Neural cell (in vitro differentiated cells): ENCODE data around the gene XPR1. TPM values are rescaled to one million over a fixed set of nuclear protein-coding genes. Genes with fewer than 3 reads are reported as not detected.
A peak's percentile ranks its signal among the peaks of the same experiment; 100 is the strongest.

Source experiments
- H2AFZ ChIP-seq: fragments of 200-600, 300-800 bp; sonication (generic), shearing (Covaris generic); 2 replicates; pipeline ENCODE4 v1.6.0; 2014; ENCODE audit warnings: low read depth, mild to moderate bottlenecking, antibody characterized with exemption, low read length, moderate library complexity
- H3F3A ChIP-seq: fragments of 200-600 bp; shearing (Covaris generic); 2 replicates; pipeline ENCODE4 v1.6.1; 2016; ENCODE audit warnings: mild to moderate bottlenecking, moderate library complexity, mixed read lengths, antibody characterized with exemption, low read length; ENCODE audit not compliant: insufficient read depth, poor library complexity, severe bottlenecking
- H3K27ac ChIP-seq: fragments of 200-600, 300-800 bp; sonication (generic), shearing (Covaris generic); 2 replicates; pipeline ENCODE4 v1.5.1; 2014; ENCODE audit warnings: mild to moderate bottlenecking, low read length, moderate library complexity
- H3K27me3 ChIP-seq: fragments of 300-800, 200-600 bp; sonication (generic), shearing (Covaris generic); 2 replicates; pipeline ENCODE4 v1.6.0; 2014; ENCODE audit warnings: mild to moderate bottlenecking, low read depth, low read length, moderate library complexity; ENCODE audit not compliant: insufficient read depth
- H3K36me3 ChIP-seq: fragments of 300-800, 200-600 bp; sonication (generic), shearing (Covaris generic); 2 replicates; pipeline ENCODE4 v1.5.1; 2014; ENCODE audit warnings: mild to moderate bottlenecking, antibody characterized with exemption, low read length, moderate library complexity; ENCODE audit not compliant: insufficient read depth
- H3K4me2 ChIP-seq: fragments of 300-800, 200-600 bp; sonication (generic), shearing (Covaris generic); 2 replicates; pipeline ENCODE4 v1.6.0; 2014; ENCODE audit warnings: mild to moderate bottlenecking, low read length
- H3K4me3 ChIP-seq: fragments of 300-800, 200-600 bp; sonication (generic), shearing (Covaris generic); 2 replicates; pipeline ENCODE4 v1.5.1; 2014; ENCODE audit warnings: mild to moderate bottlenecking, low read length, moderate library complexity
- H3K79me2 ChIP-seq: fragments of 200-600 bp; shearing (Covaris generic); replicated peaks from 2 replicates; pipeline ENCODE4 v1.6.0; 2014; ENCODE audit warnings: mild to moderate bottlenecking, low read length, moderate library complexity; ENCODE audit not compliant: insufficient read depth
- H3K9ac ChIP-seq: fragments of 300-800, 200-600 bp; sonication (generic), shearing (Covaris generic); 2 replicates; pipeline ENCODE4 v1.6.1; 2016; ENCODE audit warnings: mild to moderate bottlenecking, low read length, mixed read lengths
- H3K9me2 ChIP-seq: fragments of 200-600 bp; shearing (Covaris generic); 2 replicates; pipeline ENCODE4 v1.6.1; 2016; ENCODE audit warnings: mild to moderate bottlenecking, low read length, mixed read lengths; ENCODE audit not compliant: insufficient read depth
- H3K9me3 ChIP-seq: fragments of 200-600, 300-800 bp; sonication (generic), shearing (Covaris generic); 2 replicates; pipeline ENCODE4 v1.6.1; 2016; ENCODE audit warnings: mild to moderate bottlenecking, mixed run types, low read length, moderate library complexity, mixed read lengths
- H4K20me1 ChIP-seq: fragments of 200-600 bp; shearing (Covaris generic); 2 replicates; pipeline ENCODE4 v1.6.1; 2016; ENCODE audit warnings: mild to moderate bottlenecking, mixed run types; ENCODE audit not compliant: insufficient read depth
- CTCF ChIP-seq: fragments of 450-650 bp; IDR thresholded peaks from 2 replicates; pipeline ENCODE4 v1.5.1; 2014; ENCODE audit warnings: antibody characterized with exemption, mild to moderate bottlenecking, moderate library complexity; ENCODE audit not compliant: poor library complexity, severe bottlenecking
- EP300 ChIP-seq: fragments of 450-650 bp; conservative IDR thresholded peaks from 2 replicates; pipeline ENCODE4 v1.6.1; 2014; ENCODE audit warnings: antibody characterized with exemption, mild to moderate bottlenecking, moderate library complexity; ENCODE audit not compliant: poor library complexity, severe bottlenecking
- EZH2 ChIP-seq: fragments of 200-600, 300-800 bp; shearing (Covaris generic), sonication (generic); IDR thresholded peaks from 2 replicates; pipeline ENCODE4 v1.6.1; 2014; ENCODE audit warnings: antibody characterized with exemption, low read length, borderline replicate concordance, mild to moderate bottlenecking; ENCODE audit not compliant: insufficient read depth, poor library complexity, severe bottlenecking
- MXI1 ChIP-seq: fragments of 450-650 bp; conservative IDR thresholded peaks from 2 replicates; pipeline ENCODE4 v1.6.1; 2014; ENCODE audit warnings: antibody characterized with exemption, mild to moderate bottlenecking; ENCODE audit not compliant: poor library complexity, severe bottlenecking
- POLR2AphosphoS5 ChIP-seq: IDR thresholded peaks from 2 replicates; pipeline ENCODE4 v1.6.1; 2012
- RAD21 ChIP-seq: fragments of 450-650 bp; conservative IDR thresholded peaks from 2 replicates; pipeline ENCODE4 v1.6.1; 2014; ENCODE audit warnings: antibody characterized with exemption, mild to moderate bottlenecking, moderate library complexity
- SMC3 ChIP-seq: fragments of 450-650 bp; conservative IDR thresholded peaks from 2 replicates; pipeline ENCODE4 v1.6.1; 2014; ENCODE audit warnings: antibody characterized with exemption, mild to moderate bottlenecking, moderate library complexity; ENCODE audit not compliant: poor library complexity
- TAF1 ChIP-seq: IDR thresholded peaks from 2 replicates; pipeline ENCODE4 v1.6.1; 2012; ENCODE audit warnings: low read depth
- polyA plus RNA-seq: library from polyadenylated mRNA; depleted of rRNA; stranded (reverse); fragments of >200 nt; gene quantifications from 2 replicates; pipeline ENCODE4 v1.2.3, GENCODE V29; 2014
- TF ChIP-seq, protein P1 (sequence below): IDR thresholded peaks from 2 replicates; pipeline ENCODE4 v1.6.1; 2012; ENCODE audit warnings: borderline replicate concordance

Gene XPR1
- polyA plus RNA-seq, 1 donor from 2014 or later: 185 TPM

- peaks cover 4% of the 10 kb centered on the region for H3F3A ChIP-seq
- H3K9ac ChIP-seq: peak overlapping the region; percentile 81
- peak overlapping the region; percentile 1 for H2AFZ ChIP-seq
- peak overlapping the region; percentile 99 for H3K27ac ChIP-seq
- no peaks in the 10 kb centered on the region for H3K9me2 ChIP-seq
- no peaks in the 10 kb centered on the region for H3K27me3 ChIP-seq
- no peaks in the 10 kb centered on the region for H3K36me3 ChIP-seq
- no peaks in the 10 kb centered on the region for H4K20me1 ChIP-seq
- peak overlapping the region; percentile 56 for H3K4me3 ChIP-seq
- no peak overlapping the region for H3K4me2 ChIP-seq
- H3K9me3 ChIP-seq: no peaks in the 10 kb centered on the region
- no peak for TF ChIP-seq TAF1
- TF ChIP-seq CTCF: no peak
- peak; percentile 11 for TF ChIP-seq POLR2AphosphoS5
- TF ChIP-seq SMC3: no peak
- no peak for TF ChIP-seq EP300
- no peaks in the 10 kb centered on the region for H3K79me2 ChIP-seq
Measured at GRCh38 chr1:180927348-180927747, 295.5 kb downstream of the XPR1 start.

- Histone ChIP-seq H3K36me3 (no peaks in the 10 kb centered on the region), H3K27ac (peak overlapping the region; percentile 99), H3K9me2 (no peaks in the 10 kb centered on the region), H3K27me3 (no peaks in the 10 kb centered on the region), H3K9me3 (no peaks in the 10 kb centered on the region), H3K79me2 (no peaks in the 10 kb centered on the region), H3K4me3 (no peak overlapping the region), H4K20me1 (no peaks in the 10 kb centered on the region), H3K9ac (peak overlapping the region; percentile 81), H2AFZ (no peak overlapping the region), H3F3A (peaks cover 4% of the 10 kb centered on the region), H3K4me2 (no peak overlapping the region)
- TF ChIP-seq POLR2AphosphoS5: no peak
- no peak for TF ChIP-seq RAD21
- TF ChIP-seq EZH2: no peak
- TF ChIP-seq TAF1: no peak
- TF ChIP-seq CTCF: no peak
- TF ChIP-seq EP300: no peak
- no peak for TF ChIP-seq SMC3
- TF ChIP-seq, protein P1, sequence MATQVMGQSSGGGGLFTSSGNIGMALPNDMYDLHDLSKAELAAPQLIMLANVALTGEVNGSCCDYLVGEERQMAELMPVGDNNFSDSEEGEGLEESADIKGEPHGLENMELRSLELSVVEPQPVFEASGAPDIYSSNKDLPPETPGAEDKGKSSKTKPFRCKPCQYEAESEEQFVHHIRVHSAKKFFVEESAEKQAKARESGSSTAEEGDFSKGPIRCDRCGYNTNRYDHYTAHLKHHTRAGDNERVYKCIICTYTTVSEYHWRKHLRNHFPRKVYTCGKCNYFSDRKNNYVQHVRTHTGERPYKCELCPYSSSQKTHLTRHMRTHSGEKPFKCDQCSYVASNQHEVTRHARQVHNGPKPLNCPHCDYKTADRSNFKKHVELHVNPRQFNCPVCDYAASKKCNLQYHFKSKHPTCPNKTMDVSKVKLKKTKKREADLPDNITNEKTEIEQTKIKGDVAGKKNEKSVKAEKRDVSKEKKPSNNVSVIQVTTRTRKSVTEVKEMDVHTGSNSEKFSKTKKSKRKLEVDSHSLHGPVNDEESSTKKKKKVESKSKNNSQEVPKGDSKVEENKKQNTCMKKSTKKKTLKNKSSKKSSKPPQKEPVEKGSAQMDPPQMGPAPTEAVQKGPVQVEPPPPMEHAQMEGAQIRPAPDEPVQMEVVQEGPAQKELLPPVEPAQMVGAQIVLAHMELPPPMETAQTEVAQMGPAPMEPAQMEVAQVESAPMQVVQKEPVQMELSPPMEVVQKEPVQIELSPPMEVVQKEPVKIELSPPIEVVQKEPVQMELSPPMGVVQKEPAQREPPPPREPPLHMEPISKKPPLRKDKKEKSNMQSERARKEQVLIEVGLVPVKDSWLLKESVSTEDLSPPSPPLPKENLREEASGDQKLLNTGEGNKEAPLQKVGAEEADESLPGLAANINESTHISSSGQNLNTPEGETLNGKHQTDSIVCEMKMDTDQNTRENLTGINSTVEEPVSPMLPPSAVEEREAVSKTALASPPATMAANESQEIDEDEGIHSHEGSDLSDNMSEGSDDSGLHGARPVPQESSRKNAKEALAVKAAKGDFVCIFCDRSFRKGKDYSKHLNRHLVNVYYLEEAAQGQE: no peak
- no peak for TF ChIP-seq MXI1
Measured at GRCh38 chr1:180927841-180928240, 296.0 kb downstream of the XPR1 start.
